8988T (cell line): ENCODE data around the gene XPNPEP2.

Experiments used
- DNase-seq: peaks from one replicate; pipeline ENCODE4 v3.0.0; 2011

The XPNPEP2 gene

GRCh38 chrX:129804806-129805205 is 66.0 kb downstream of the XPNPEP2 start:
- no peak for DNase-seq

GRCh38 chrX:129808158-129808828 is 69.5 kb downstream of the XPNPEP2 start:
- DNase-seq = no peak

- DNase-seq = no peak
These were observed 70.3 kb downstream of the XPNPEP2 start for GRCh38 chrX:129808829-129809796.

- no peak for DNase-seq
These were observed 75.0 kb downstream of the XPNPEP2 start for GRCh38 chrX:129813662-129814368.

- no peak for DNase-seq
These were observed 79.3 kb downstream of the XPNPEP2 start for GRCh38 chrX:129818123-129818522.
